Lower lobe of right lung (tissue), 2 donors: ENCODE results near the gene ALDH7A1. TPM values are rescaled to one million over a fixed set of nuclear protein-coding genes. Genes with fewer than 3 reads are reported as not detected.
A peak's percentile ranks its signal among the peaks of the same experiment; 100 is the strongest.

Source experiments
- ATAC-seq, 2 donors: fragments of 200-7000 bp; cut with Tn5 transposase; one replicate each; pipeline ENCODE4 v1.9.1; 2020 to 2022; ENCODE audit warnings: mild to moderate bottlenecking in 2 of 2, moderate library complexity in 2 of 2
- DNase-seq: peaks from one replicate; pipeline ENCODE4 v3.0.0-alpha.2; 2020
- H3K27ac ChIP-seq: fragments of 200-600 bp; one replicate; pipeline ENCODE4 v1.8.0; 2022
- H3K27me3 ChIP-seq: fragments of 200-600 bp; one replicate; pipeline ENCODE4 v1.8.0; 2022; ENCODE audit warnings: low read depth
- H3K36me3 ChIP-seq: fragments of 200-600 bp; one replicate; pipeline ENCODE4 v1.8.0; 2022; ENCODE audit warnings: mild to moderate bottlenecking
- H3K4me1 ChIP-seq: fragments of 200-600 bp; one replicate; pipeline ENCODE4 v1.8.0; 2022
- H3K4me3 ChIP-seq: fragments of 200-600 bp; one replicate; pipeline ENCODE4 v1.8.0; 2022; ENCODE audit warnings: mild to moderate bottlenecking
- H3K9me3 ChIP-seq: fragments of 200-600 bp; one replicate; pipeline ENCODE4 v1.8.0; 2022
- intact Hi-C: fragments of 100-400 bp; cut with DNase I; formaldehyde crosslinking; loops from one replicate; pipeline ENCODE4 v1.11.0; 2022
- total RNA-seq: library from RNA; stranded (reverse); fragmentation: NEBNext Ultra II Directional; extraction: Animal tissue kit (Norgen Biotek cat#: 25700); gene quantifications from one replicate; pipeline ENCODE4 v1.2.1, GENCODE V29; 2021
- TF ChIP-seq, protein P1 (sequence below): fragments of 200-600 bp; IDR thresholded peaks from one replicate; pipeline ENCODE4 v1.8.0; 2022; ENCODE audit warnings: antibody characterized with exemption, mild to moderate bottlenecking
- donor health status: DM: no; HTN: yes; CAD: no; lungs with severe emphysema.

The ALDH7A1 gene
- total RNA-seq, 1 donor from 2014 or later, result 23.7 TPM

- no peaks in the 10 kb centered on the region for H3K27me3 ChIP-seq
- ATAC-seq (peak; percentile 32 to 46), DNase-seq (no peak)
- no peaks in the 10 kb centered on the region for H3K36me3 ChIP-seq
- H3K4me1 ChIP-seq, result peaks cover 18% of the 10 kb centered on the region
- no peaks in the 10 kb centered on the region for H3K9me3 ChIP-seq
- H3K27ac ChIP-seq, result peak overlapping the region; percentile 39
- intact Hi-C loops, result no loop called here
- TF ChIP-seq, protein P1, sequence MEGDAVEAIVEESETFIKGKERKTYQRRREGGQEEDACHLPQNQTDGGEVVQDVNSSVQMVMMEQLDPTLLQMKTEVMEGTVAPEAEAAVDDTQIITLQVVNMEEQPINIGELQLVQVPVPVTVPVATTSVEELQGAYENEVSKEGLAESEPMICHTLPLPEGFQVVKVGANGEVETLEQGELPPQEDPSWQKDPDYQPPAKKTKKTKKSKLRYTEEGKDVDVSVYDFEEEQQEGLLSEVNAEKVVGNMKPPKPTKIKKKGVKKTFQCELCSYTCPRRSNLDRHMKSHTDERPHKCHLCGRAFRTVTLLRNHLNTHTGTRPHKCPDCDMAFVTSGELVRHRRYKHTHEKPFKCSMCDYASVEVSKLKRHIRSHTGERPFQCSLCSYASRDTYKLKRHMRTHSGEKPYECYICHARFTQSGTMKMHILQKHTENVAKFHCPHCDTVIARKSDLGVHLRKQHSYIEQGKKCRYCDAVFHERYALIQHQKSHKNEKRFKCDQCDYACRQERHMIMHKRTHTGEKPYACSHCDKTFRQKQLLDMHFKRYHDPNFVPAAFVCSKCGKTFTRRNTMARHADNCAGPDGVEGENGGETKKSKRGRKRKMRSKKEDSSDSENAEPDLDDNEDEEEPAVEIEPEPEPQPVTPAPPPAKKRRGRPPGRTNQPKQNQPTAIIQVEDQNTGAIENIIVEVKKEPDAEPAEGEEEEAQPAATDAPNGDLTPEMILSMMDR, result no peak
- no peak overlapping the region for H3K4me3 ChIP-seq
Observed at GRCh38 chr5:126513703-126514102, 81.3 kb downstream of the ALDH7A1 start.

DNA sequence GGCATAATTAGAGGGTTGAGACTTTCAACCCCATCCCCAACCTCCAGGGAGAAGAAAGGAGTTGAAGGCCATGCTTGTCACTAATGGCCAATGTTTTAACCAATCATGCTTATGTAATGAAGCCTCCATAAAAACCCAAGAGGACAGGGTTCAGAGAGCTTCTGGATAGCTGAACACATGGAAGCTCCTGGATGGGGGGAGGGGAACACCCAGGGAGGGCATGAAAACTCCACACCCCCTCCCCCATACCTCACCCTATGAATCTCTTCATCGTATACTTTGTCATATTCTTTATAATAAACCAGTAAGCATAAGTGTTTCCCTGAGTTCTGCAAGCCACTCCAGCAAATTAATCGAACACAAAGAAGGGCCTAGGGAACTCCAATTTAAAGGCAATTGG lies 81.7 kb downstream of the ALDH7A1 start:
- TF ChIP-seq, protein P1, result no peak
- intact Hi-C loops, result no loop called here
- Histone ChIP-seq H3K27me3 (no peaks in the 10 kb centered on the region), H3K27ac (peak overlapping the region; percentile 39), H3K4me1 (peaks cover 22% of the 10 kb centered on the region), H3K36me3 (no peaks in the 10 kb centered on the region), H3K9me3 (no peaks in the 10 kb centered on the region), H3K4me3 (no peak overlapping the region)
- ATAC-seq (no peak), DNase-seq (no peak)

GRCh38 chr5:126512451-126512850 lies 82.6 kb downstream of the ALDH7A1 start:
- H3K4me1 ChIP-seq, result peaks cover 24% of the 10 kb centered on the region
- no peaks in the 10 kb centered on the region for H3K36me3 ChIP-seq
- no peak overlapping the region for H3K27ac ChIP-seq
- H3K27me3 ChIP-seq, result no peaks in the 10 kb centered on the region
- H3K4me3 ChIP-seq, result no peak overlapping the region
- H3K9me3 ChIP-seq, result no peaks in the 10 kb centered on the region
- ATAC-seq, result no peak
- DNase-seq, result no peak
- intact Hi-C loops, result no loop called here
- TF ChIP-seq, protein P1, result no peak

DNA sequence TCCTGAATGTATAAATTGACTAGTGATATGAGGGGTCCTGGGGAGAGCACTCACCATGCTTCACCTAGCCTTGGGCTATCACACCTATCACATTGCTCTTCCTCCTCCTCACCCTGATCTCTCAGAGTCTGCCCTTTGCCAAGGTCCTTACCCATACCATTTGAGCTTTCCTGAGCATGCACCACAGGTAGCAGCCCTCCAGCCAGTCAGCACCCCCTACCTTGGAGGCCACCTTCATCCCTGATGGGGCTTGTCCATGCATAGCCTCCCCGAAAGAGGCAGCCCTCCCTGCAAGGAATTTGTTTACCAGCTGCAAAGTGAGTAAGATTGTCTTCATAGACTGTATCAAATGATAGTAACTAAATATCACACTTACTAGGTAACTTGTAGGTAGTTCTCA lies 83.1 kb downstream of the ALDH7A1 start:
- Histone ChIP-seq H3K27ac (no peak overlapping the region), H3K4me1 (peaks cover 24% of the 10 kb centered on the region), H3K27me3 (no peaks in the 10 kb centered on the region), H3K4me3 (no peak overlapping the region), H3K36me3 (no peaks in the 10 kb centered on the region), H3K9me3 (no peaks in the 10 kb centered on the region)
- ATAC-seq (no peak), DNase-seq (no peak)
- TF ChIP-seq, protein P1, result no peak
- intact Hi-C loops, result no loop called here

DNA sequence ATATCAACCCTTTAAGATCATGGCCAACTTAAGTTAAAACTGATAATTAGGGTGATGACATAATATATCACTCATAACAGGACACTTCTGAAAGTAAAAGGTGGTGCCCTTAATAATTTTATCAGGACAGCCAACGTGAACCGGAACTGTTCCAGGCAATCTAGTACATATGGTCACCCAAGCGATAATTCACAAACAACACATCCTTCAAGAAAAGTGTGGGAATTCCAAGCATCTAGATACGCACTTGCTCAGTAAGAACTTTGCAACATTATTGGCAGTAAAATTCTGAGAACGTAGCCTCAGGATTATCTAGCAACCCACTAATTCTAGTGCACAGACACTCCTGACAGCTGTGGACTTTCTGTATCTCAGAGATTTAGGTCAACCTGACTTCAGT lies 85.7 kb downstream of the ALDH7A1 start:
- Histone ChIP-seq H3K27me3 (no peaks in the 10 kb centered on the region), H3K4me1 (peaks cover 13% of the 10 kb centered on the region), H3K36me3 (no peaks in the 10 kb centered on the region), H3K4me3 (no peak overlapping the region), H3K27ac (no peak overlapping the region), H3K9me3 (no peaks in the 10 kb centered on the region)
- DNase-seq, result no peak
- TF ChIP-seq, protein P1, result no peak
- no peak for ATAC-seq
- intact Hi-C loops, result no loop called here

- TF ChIP-seq, protein P1, result no peak
- no peaks in the 10 kb centered on the region for H3K9me3 ChIP-seq
- ATAC-seq (peak; percentile 72 to 81), DNase-seq (no peak)
- peak overlapping the region; percentile 66 for H3K27ac ChIP-seq
- H3K4me1 ChIP-seq, result peaks cover 13% of the 10 kb centered on the region
- H3K4me3 ChIP-seq, result no peak overlapping the region
- H3K27me3 ChIP-seq, result no peaks in the 10 kb centered on the region
- intact Hi-C loops, result no loop called here
- H3K36me3 ChIP-seq, result no peaks in the 10 kb centered on the region
Observed at GRCh38 chr5:126508962-126509279, 86.1 kb downstream of the ALDH7A1 start.
